ENCODE measurements around the gene TBX1.

DNA sequence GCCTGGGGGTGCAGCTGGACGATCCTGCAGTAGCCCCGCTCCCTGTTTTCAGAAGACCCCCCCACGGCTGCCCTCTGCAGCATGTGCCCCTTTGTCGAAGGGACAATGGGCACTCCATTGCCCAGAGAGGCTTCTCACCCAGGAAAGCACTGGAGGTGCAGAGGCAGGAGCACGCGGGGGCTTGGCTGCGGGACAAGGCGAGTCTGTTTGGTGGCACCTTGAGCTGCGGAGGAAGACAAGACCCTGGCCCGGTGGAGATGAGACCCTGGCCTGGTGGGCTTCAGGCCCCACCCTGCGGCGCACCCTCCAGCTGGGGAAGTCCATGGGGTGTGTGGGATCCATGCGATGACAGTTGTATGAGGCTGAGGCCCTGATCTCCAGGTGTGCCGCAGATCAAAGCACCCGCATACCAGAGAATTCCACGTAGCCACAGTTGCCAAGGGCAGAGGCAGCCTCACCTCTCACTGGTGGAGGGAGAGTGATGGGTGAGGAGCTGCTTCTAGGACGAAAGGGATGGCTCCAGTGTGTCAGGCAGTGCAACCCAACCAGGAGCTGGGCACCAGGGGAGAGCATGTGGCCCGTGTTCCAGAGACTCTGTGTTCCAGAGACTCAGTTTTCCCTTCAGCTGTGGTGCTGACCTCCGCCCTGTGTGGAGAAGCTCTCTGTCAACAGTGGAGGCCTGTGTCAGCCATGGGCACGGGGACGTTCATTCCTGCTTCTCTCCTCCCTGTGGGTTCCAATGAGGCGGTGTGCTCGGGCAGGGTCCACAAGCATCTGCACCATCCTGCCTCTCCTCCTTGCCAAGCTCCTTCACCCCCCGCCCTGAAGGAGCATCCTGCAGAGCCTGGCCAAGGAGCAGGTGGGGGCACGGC, 10.0 kb downstream of the TBX1 start:
- TF ChIP-seq, protein P1, sequence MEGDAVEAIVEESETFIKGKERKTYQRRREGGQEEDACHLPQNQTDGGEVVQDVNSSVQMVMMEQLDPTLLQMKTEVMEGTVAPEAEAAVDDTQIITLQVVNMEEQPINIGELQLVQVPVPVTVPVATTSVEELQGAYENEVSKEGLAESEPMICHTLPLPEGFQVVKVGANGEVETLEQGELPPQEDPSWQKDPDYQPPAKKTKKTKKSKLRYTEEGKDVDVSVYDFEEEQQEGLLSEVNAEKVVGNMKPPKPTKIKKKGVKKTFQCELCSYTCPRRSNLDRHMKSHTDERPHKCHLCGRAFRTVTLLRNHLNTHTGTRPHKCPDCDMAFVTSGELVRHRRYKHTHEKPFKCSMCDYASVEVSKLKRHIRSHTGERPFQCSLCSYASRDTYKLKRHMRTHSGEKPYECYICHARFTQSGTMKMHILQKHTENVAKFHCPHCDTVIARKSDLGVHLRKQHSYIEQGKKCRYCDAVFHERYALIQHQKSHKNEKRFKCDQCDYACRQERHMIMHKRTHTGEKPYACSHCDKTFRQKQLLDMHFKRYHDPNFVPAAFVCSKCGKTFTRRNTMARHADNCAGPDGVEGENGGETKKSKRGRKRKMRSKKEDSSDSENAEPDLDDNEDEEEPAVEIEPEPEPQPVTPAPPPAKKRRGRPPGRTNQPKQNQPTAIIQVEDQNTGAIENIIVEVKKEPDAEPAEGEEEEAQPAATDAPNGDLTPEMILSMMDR (optimal IDR thresholded peaks at IDR 0.05 in 1 of 3, IDR thresholded peaks at IDR 0.05 in 1 of 3, conservative IDR thresholded peaks at IDR 0.05 in 1 of 3; ENCODE audit: extremely low read depth in 1 of 3, insufficient read depth in 2 of 3, low read length in 3 of 3) = no peak
- TF ChIP-seq EZH2 (IDR thresholded peaks at IDR 0.05; ENCODE audit: low read length) = no peak

Measured in keratinocyte (primary cell).